ENCODE measurements around the gene ABITRAM. TPM values are rescaled to one million over a fixed set of nuclear protein-coding genes. Genes with fewer than 3 reads are reported as not detected.
"Not testable (repeated sequence)": the region's sequence is repeated elsewhere in the genome, so short reads cannot be mapped to it uniquely, and the experiment has no call there.

Gene ABITRAM
- 17.4 TPM for polyA plus RNA-seq (2013, experiment 1 of 2; ENCODE audit: insufficient read length)
- polyA plus RNA-seq (2013, experiment 2 of 2; ENCODE audit: insufficient read length) = 14.6 TPM

DNA sequence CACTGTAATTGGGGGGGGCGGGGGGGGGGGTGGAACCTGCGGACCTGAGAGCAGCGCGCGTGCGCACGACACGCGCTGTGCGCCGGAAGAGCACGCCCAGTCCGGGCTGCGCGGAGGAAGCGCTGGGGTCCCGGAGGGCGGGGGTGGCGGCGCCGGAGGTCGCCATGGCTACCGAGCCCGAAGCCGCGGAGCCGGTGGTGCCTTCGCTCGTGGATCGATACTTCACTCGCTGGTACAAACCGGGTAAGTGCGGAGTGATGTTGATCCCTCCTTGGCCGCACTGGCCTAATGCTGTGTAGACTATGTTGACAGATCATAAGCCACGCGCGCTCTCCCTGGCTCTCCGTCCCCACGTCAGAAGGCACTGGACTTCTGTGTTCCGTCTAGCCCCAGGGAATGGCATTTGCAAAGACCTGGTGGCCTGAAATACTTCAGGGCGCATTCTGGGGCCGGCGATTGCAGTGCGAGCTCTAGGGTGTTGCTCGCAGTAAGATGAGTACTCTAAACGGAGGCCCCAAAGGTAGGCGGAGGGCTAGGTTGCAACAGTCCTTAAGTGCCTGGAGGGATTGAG lies at the start of gene ABITRAM:
Gene ABITRAM, plus strand, starts transcription at position 78 of the 571 bp plus-strand sequence. Its CDS starts 87 bp downstream, at position 165.
- DNase-seq = peak; percentile 85

DNA sequence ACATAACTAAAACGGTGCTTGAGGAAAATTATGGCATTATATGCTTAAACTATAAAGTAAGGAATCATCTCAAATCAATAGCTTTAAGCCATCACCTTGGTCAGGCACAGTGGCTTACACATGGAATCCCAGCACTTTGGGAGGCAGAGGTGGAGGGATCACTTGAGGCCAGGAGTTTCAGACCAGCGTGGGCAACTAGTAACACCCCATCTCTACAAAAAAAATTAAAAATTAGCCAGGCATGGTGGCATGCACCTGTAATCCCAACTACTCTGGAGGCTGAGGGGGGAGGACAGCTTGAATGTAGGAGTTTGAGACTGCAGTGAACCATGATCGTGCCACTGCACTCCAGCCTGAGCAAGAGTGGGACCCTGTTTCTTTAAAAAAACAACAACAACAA lies 49.5 kb upstream of the ABITRAM start:
- DNase-seq = no peak

GRCh38 chr9:108885643-108886348 lies 48.4 kb upstream of the ABITRAM start:
- DNase-seq = peak; percentile 72

GRCh38 chr9:108886594-108887271 lies 47.5 kb upstream of the ABITRAM start:
- DNase-seq = not testable (repeated sequence)

- DNase-seq = peak; percentile 34
Observed at GRCh38 chr9:108889649-108890067, 44.5 kb upstream of the ABITRAM start.

- DNase-seq = no peak
Observed at GRCh38 chr9:108894225-108894997, 39.8 kb upstream of the ABITRAM start.

GRCh38 chr9:108897324-108898096 lies 36.7 kb upstream of the ABITRAM start:
- no peak for DNase-seq

- not testable (repeated sequence) for DNase-seq
Observed at GRCh38 chr9:108899023-108899695, 35.0 kb upstream of the ABITRAM start.

- DNase-seq = no peak
Observed at GRCh38 chr9:108900176-108900575, 34.0 kb upstream of the ABITRAM start.

- no peak for DNase-seq
Observed at GRCh38 chr9:108903420-108904103, 30.6 kb upstream of the ABITRAM start.

GRCh38 chr9:108904161-108904560 lies 30.0 kb upstream of the ABITRAM start:
- DNase-seq = no peak

GRCh38 chr9:108905494-108905893 lies 28.7 kb upstream of the ABITRAM start:
- DNase-seq = no peak

GRCh38 chr9:108910402-108910801 lies 23.8 kb upstream of the ABITRAM start:
- DNase-seq = no peak

- no peak for DNase-seq
Observed at GRCh38 chr9:108910914-108911313, 23.3 kb upstream of the ABITRAM start.

GRCh38 chr9:108911820-108912219 lies 22.4 kb upstream of the ABITRAM start:
- DNase-seq = no peak

DNA sequence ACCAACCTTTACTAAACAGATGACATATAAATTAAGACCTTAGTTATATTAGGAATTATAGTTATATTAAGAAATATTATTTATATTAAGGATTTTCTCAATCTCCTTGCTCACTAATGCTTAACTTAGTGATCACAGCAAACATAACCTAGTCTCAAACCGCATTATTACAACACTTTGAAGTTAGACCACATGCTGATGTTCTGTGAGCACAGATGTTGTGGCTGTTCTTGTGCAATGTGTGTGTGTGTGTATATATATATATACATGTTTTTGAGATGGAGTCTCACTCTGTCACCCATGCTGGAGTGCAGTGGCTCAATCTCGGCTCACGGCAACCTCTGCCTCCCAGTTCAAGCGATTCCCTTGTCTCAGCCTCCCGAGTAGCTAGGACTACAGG lies 20.8 kb upstream of the ABITRAM start:
- DNase-seq = peak; percentile 5

- no peak for DNase-seq
Observed at GRCh38 chr9:108919517-108919916, 14.7 kb upstream of the ABITRAM start.

DNA sequence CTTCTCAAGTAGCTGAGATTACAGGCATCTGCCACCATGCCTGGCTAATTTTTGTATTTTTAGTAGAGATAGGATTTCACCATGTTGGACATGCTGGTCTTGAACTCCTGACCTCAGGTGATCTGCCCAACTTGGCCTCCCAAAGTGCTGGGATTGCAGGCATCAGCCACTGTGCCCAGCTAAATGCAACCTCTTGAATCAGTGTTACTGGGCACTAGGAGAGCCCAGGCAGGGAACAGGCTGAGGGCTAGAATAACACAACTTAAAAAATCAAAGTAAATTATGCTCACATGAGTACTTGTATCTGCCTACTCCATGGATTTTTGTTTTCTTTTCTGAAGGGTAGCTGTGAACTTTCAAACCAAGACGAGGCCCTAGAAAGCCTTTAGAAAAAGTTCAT lies 13.8 kb upstream of the ABITRAM start:
- DNase-seq = not testable (repeated sequence)

- no peak for DNase-seq
Observed at GRCh38 chr9:108921200-108921599, 13.0 kb upstream of the ABITRAM start.

- DNase-seq = no peak
Observed at GRCh38 chr9:108924466-108924865, 9.7 kb upstream of the ABITRAM start.

GRCh38 chr9:108928386-108928785 lies 5.8 kb upstream of the ABITRAM start:
- no peak for DNase-seq

Data from fibroblast of skin of abdomen (primary cell).